Memory B cell (primary cell): ENCODE measurements around the gene CSTF3.
A peak's percentile ranks its signal among the peaks of the same experiment; 100 is the strongest.
"Not testable (repeated sequence)": the region's sequence is repeated elsewhere in the genome, so short reads cannot be mapped to it uniquely, and the experiment has no call there.

ENCODE experiments used
- ATAC-seq: fragments of 150-1000 bp; cut with Tn5 transposase; 2 replicates; pipeline ENCODE4 v1.10.0; 2021; ENCODE audit warnings: low read depth, mild to moderate bottlenecking, moderate library complexity
- DNase-seq, 2 donors: peaks; one replicate each; pipeline ENCODE4 v3.0.0; 2022; ENCODE audit warnings: low spot score in 2 of 2
- H3K27ac Mint-ChIP-seq: one replicate; pipeline ENCODE4 v1.8.0; 2022; ENCODE audit warnings: mild to moderate bottlenecking, moderate library complexity, mixed read lengths
- H3K27me3 Mint-ChIP-seq: one replicate; pipeline ENCODE4 v1.8.0; 2022; ENCODE audit warnings: mixed read lengths
- H3K36me3 Mint-ChIP-seq: one replicate; pipeline ENCODE4 v1.8.0; 2022; ENCODE audit warnings: mild to moderate bottlenecking, mixed read lengths
- H3K4me1 Mint-ChIP-seq: one replicate; pipeline ENCODE4 v1.8.0; 2022; ENCODE audit warnings: mixed read lengths
- H3K4me3 Mint-ChIP-seq: one replicate; pipeline ENCODE4 v1.8.0; 2022; ENCODE audit warnings: mild to moderate bottlenecking, moderate library complexity, mixed read lengths
- H3K9me3 Mint-ChIP-seq: one replicate; pipeline ENCODE4 v1.8.0; 2022; ENCODE audit warnings: mixed read lengths

CSTF3 gene

DNA sequence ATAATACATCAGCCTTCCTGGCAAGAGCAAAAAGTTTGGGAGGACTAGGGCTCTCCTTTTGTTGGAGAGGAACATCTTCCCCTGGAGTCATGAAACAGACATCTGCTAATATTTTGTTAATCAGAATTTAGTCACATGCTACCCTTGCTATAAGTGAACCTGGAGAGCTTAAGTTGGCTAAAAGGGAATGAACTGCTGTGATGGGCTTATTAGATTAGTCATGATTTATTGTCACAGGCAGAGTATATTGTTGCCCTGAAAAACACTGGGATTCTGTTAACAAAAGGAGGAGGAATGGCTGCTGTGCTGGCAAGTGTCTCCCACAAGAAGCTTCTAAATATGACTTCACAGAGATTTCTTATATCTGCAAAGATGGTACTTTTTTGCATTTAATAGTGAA is 105.9 kb downstream of the CSTF3 start:
- Mint-ChIP-seq H3K4me3 (no peak overlapping the region), H3K4me1 (peaks cover 3% of the 10 kb centered on the region), H3K9me3 (no peaks in the 10 kb centered on the region), H3K36me3 (peaks cover 24% of the 10 kb centered on the region), H3K27ac (no peak overlapping the region), H3K27me3 (no peaks in the 10 kb centered on the region)
- no peak for DNase-seq
- ATAC-seq = no peak

DNA sequence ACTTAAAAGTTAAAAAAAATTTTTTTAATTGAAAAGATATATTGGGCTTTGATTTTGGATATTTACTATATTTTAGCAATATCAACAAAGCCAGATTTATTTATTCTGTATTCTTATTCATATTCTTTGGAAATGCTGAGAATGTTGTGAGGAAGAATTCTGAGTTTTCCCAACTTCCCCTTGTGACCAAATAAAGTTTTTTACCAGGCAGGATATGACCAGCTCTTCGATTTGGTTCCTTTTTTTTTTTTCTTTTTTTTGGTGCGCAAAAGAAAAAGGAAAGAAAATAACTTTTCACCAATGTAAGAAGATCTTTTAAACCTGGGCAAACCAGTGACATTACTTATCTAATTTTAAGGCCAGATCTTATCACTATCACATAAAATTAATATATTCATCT is 109.0 kb downstream of the CSTF3 start:
- no peaks in the 10 kb centered on the region for H3K9me3 Mint-ChIP-seq
- peak overlapping the region; percentile 77 for H3K27ac Mint-ChIP-seq
- peaks cover 19% of the 10 kb centered on the region for H3K36me3 Mint-ChIP-seq
- DNase-seq = peak in 1 of 2 donors; percentile 11
- H3K4me1 Mint-ChIP-seq = peaks cover 3% of the 10 kb centered on the region
- no peak overlapping the region for H3K4me3 Mint-ChIP-seq
- peak; percentile 41 for ATAC-seq
- no peaks in the 10 kb centered on the region for H3K27me3 Mint-ChIP-seq

DNA sequence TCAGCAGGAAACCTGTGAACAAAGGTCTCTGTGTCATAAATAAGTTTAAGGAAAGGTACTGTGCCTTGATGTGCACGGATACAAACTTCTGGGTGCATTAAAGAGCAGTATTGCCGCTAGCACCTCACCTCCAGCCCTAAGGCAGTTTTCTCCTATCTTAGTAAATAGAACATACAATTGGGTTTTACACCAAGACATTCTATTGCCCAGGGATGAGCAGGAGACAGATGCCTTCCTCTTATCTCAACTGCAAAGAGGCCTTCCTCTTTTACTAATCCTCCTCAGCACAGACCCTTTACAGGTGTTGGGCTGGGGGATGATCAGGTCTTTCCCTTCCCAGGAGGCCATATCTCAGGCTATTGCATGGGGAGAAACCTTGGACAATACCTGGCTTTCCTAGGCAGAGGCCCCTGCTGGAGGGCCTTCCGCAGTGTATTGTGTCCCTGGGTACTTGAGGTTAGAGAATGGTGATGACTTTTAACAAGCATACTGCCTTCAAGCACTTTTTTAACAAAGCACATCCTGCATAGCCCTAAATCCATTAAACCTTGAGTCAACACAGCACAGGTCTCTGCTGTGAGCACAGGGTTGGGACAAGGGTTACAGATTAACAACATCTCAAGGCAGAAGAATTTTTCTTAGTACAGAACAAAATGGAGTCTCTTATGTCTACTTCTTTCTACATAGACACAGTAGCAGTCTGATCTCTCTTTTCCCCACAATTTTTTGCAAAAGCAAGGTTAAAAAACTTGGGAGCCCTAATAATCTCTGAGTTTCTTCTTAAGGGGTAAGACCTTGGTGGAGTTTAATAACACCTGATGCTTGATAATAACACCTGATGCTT is 111.5 kb downstream of the CSTF3 start:
- peaks cover 12% of the 10 kb centered on the region for H3K36me3 Mint-ChIP-seq
- peak overlapping the region; percentile 53 for H3K27ac Mint-ChIP-seq
- H3K27me3 Mint-ChIP-seq, ATAC-seq, H3K4me1 Mint-ChIP-seq, H3K4me3 Mint-ChIP-seq, H3K9me3 Mint-ChIP-seq, DNase-seq: not testable (repeated sequence)

DNA sequence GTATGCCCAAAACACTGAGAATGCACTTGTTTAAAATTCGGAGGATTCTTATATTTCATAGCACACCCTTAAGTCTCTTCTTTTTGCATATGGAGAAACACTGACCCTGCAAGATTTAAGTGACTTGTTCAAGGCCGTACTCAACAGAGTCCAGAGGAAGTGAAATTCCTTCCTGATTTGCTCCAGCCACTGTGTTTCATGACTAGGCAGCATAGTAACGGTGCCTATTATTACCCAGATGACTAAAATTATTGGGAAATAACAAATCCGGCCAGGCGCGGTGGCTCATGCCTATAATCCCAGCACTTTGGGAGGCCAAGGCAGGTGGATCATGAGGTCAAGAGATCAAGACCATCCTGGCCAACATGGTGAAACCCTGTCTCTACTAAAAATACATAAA is 112.6 kb downstream of the CSTF3 start:
- not testable (repeated sequence) for ATAC-seq, H3K27ac Mint-ChIP-seq, H3K4me1 Mint-ChIP-seq, H3K4me3 Mint-ChIP-seq, DNase-seq, H3K27me3 Mint-ChIP-seq, H3K9me3 Mint-ChIP-seq
- H3K36me3 Mint-ChIP-seq = peaks cover 12% of the 10 kb centered on the region

DNA sequence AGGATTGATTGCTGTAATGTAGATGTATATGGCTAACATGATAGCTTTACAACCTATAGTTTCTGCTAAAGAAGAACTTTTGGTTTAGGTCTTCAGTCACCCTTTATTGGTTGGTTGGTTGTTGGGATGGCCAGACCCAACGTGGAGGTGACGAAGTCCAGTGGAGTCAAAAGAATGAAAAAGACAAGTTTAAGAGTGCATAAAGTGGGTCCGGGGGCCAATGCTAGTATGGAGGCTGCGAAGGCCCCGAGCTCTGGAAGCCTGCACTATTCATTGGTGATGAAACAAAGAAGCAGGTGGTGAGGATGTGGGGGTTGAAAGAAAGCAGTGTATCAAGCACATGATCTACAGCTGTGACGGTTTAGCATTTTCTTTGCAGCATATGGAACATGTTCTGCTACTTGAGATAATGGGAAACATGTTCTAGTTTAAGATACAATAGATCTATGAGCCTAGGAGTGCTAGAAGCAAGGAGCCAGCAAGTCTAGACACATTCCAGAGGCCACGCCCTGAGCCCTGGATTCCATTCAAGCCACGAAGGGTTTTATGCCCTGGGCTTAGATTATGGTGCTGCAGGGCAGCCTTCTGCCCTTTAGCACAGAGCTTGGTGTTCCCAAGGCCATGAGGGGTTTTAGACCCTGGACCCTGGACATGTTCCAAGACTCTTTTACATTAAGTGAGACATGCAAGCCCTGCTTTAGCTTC is 115.6 kb downstream of the CSTF3 start:
- ATAC-seq (no peak), DNase-seq (no peak)
- Mint-ChIP-seq H3K4me1 (peaks cover 8% of the 10 kb centered on the region), H3K4me3 (no peak overlapping the region), H3K36me3 (peaks cover 12% of the 10 kb centered on the region), H3K27me3 (no peaks in the 10 kb centered on the region), H3K27ac (no peak overlapping the region), H3K9me3 (no peaks in the 10 kb centered on the region)

DNA sequence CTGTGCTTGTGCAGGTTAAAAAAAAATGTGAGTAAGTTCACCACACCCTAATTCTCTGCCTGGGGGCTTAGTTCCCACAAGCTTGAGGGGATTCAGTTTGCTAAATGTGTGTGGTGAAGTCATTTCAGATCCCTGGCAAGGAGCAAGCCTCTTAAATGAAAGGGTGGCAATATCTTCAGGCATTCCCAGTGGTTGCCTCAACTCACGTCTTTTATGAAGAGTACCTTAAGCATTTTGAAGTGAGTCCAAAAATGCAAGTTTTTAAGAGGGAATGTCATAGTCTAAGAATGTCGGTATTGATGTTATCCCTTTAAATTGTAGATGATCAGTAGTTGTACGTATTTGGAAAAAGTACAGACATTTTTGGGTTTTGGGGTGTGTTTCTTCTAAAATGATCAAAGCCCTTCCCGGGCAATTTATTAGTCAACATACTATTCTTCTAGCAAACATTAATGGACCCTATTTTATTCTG is 117.0 kb downstream of the CSTF3 start:
- no peak overlapping the region for H3K4me3 Mint-ChIP-seq
- no peak for DNase-seq
- no peaks in the 10 kb centered on the region for H3K27me3 Mint-ChIP-seq
- no peaks in the 10 kb centered on the region for H3K9me3 Mint-ChIP-seq
- peaks cover 13% of the 10 kb centered on the region for H3K4me1 Mint-ChIP-seq
- ATAC-seq = no peak
- H3K27ac Mint-ChIP-seq = no peak overlapping the region
- peaks cover 12% of the 10 kb centered on the region for H3K36me3 Mint-ChIP-seq

DNA sequence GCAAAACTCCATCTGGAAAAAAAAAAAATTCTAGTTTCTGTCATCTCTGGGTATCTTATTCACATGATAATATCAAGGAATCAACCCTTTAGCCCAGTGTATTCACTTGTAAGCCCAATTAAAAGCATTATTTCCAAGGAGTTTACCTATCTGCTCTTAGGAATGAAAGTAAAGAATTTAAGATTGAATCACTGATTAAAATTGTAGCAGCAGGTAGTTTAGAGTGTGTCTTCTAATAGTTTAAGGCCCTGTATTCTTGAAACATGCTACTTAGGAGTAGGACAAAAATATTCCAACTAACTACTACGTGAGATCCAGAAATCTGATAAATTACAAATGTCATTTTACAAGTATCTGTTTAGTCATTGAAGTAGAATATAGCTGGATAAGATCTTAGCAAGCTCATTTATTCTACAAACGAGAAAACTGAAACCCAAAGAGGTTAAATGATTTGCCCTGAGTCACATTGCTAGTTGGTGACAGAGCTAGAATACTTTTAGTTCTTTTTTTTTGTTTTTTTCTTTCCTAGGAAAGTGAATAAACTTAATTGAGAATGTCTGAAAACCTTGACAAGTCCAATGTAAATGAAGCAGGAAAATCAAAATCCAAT is 118.0 kb downstream of the CSTF3 start:
- Mint-ChIP-seq H3K4me1 (peaks cover 13% of the 10 kb centered on the region), H3K27ac (no peak overlapping the region), H3K36me3 (peaks cover 9% of the 10 kb centered on the region), H3K9me3 (no peaks in the 10 kb centered on the region), H3K4me3 (no peak overlapping the region), H3K27me3 (no peaks in the 10 kb centered on the region)
- ATAC-seq = no peak
- no peak for DNase-seq

DNA sequence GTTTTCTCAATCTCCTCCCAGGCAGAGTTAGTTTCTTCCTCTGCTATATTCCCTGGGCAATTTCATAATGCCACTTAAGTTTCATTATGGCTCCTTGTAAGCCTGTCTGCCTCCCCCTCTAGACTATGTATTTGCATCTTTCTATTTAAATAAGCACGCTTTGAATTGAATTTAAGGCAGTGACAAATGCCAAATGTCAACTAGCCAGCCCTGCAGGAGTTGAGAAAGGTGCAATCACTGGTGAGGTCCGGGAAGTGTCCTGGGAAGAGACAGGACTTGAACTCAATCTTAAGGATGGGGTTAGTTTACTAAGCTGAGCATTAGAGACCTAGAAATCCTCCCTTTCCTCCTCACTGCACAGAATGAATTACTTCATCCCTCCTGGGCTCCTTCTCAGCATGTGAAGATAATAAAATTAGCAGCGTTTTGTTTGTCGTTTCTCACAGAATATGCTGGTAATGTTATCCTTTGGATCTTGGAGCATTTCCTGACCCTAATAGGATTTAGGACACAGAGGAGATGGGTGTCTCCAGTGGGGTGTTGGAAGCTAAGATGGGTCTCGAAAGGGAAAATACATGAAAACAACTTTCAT is 120.3 kb downstream of the CSTF3 start:
- Mint-ChIP-seq H3K27me3 (no peaks in the 10 kb centered on the region), H3K4me3 (peak overlapping the region; percentile 96), H3K36me3 (peaks cover 4% of the 10 kb centered on the region), H3K4me1 (peaks cover 13% of the 10 kb centered on the region), H3K27ac (peak overlapping the region; percentile 95), H3K9me3 (no peaks in the 10 kb centered on the region)
- ATAC-seq (no peak), DNase-seq (no peak)

DNA sequence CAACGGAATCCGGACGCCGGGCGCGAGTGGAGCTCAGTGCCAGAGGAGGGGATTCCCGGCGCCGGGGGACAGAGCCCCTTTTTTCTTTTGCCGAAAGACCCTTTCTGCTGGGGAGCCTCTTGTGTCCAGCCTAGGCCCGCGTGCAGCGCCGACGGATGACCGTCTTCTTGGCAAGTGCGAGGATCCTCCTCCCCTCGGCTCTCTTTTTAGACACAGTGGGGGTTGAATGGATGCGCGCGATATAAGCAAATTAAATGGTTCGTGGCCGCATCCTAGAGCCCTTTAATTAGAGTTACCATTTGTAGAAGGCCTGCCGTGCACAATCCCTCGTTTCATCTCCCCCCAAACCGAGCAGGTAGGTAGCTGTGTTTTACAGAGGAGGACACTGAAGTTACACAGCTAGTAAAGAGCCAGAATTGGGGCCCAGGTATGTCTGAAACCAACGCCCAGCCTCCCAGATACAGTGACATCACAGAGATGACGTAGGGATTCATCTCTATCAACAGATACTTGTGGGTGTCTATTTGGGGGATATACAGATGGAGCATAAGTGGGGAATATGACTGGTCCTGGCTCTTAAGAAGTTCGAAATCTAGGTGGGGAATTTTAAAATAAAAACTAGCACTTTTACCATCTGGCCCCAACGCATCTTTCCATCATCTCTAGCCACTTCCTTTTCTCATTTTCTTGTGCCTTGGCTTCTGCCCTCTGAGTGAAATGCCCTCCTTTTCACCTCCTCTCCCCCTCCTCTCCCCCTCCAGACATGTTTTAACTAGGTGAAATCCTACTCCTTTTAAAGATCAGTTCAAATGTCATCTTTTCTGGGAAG is 121.0 kb downstream of the CSTF3 start:
- H3K4me3 Mint-ChIP-seq = peak overlapping the region; percentile 96
- peak; percentile 28 to 35 for DNase-seq

DNA sequence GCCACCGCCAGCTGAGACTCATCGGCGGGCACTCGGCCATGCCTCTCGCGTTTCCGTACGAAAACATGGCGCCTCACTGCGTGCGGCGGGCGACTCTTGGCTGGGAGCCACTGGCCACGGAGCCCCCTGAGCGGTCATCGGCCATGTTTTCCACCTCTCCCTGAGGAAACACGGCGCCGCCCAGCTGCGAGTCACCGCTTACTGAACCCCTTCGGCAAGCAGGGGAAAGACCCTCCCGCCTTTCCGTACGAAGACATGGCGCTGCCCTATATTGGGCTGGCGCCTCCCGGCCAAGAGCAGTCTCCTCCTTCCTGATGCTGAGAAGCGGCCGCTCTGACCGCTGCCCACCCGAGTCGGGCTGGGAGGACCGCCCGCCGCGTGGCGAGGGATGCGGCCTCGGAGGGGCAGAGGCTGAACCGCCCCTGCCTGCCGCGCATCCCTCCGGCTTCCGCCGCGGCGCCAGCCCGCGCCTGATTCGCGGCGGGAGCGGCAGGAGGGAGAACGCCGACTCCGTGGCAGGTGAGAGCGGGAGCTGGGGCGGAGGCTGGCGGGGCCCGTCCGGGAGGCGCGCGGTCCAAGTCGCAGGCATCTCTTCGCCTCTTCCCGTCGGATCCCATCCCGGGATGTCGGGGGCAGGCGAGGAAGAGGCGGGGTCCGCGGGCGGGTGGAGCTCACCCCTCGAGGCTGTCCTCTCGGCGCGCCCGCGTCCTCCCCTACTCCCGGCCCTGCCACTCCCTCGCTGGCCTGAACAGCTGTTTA is 121.8 kb downstream of the CSTF3 start, which contains the start of gene TCP11L1:
TCP11L1 (plus strand) TSS at position 299 of the 759 bp plus-strand sequence. CDS start 4,202 bp downstream, outside the sequence.
- Mint-ChIP-seq H3K9me3 (no peaks in the 10 kb centered on the region), H3K27ac (peak within 1 kb of the TSS; percentile 95), H3K36me3 (no peaks in the 10 kb centered on the region), H3K4me3 (peak within 1 kb of the TSS; percentile 96), H3K27me3 (peaks cover 3% of the 10 kb centered on the region), H3K4me1 (peaks cover 10% of the 10 kb centered on the region)
- ATAC-seq (peak; percentile 78), DNase-seq (peak; percentile 71 to 84)

More for the DNA sequence above, 121.0 kb downstream of the CSTF3 start:
- H3K27ac Mint-ChIP-seq = peak overlapping the region; percentile 95
- no peaks in the 10 kb centered on the region for H3K27me3 Mint-ChIP-seq
- no peaks in the 10 kb centered on the region for H3K36me3 Mint-ChIP-seq
- H3K9me3 Mint-ChIP-seq = no peaks in the 10 kb centered on the region
- ATAC-seq = peak; percentile 59
- H3K4me1 Mint-ChIP-seq = peaks cover 10% of the 10 kb centered on the region

DNA sequence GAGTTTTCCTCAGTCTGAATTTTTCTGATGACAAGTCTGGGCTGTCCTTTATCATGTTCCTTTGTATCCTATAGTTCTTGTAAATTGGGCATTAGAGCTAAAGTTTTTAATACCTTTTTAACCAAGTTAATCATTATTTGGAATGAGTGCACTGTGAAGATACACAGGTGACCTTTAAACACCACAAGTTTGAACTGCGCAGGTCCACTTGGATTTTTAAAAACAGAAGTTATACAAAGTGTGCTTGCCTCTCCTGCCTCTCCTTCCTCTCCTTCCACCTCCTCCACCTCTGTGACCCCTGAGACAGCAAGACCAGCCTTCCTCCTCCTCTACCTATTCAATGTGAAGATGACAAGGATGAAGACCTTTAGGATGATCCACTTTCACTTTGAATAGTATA is 126.3 kb downstream of the CSTF3 start:
- no peak overlapping the region for H3K27ac Mint-ChIP-seq
- DNase-seq = no peak
- no peaks in the 10 kb centered on the region for H3K4me1 Mint-ChIP-seq
- H3K27me3 Mint-ChIP-seq = peaks cover 9% of the 10 kb centered on the region
- H3K9me3 Mint-ChIP-seq = no peaks in the 10 kb centered on the region
- H3K4me3 Mint-ChIP-seq = no peak overlapping the region
- no peak for ATAC-seq
- no peaks in the 10 kb centered on the region for H3K36me3 Mint-ChIP-seq
